ENCODE measurements around the gene RAB40C.

RAB40C gene

DNA sequence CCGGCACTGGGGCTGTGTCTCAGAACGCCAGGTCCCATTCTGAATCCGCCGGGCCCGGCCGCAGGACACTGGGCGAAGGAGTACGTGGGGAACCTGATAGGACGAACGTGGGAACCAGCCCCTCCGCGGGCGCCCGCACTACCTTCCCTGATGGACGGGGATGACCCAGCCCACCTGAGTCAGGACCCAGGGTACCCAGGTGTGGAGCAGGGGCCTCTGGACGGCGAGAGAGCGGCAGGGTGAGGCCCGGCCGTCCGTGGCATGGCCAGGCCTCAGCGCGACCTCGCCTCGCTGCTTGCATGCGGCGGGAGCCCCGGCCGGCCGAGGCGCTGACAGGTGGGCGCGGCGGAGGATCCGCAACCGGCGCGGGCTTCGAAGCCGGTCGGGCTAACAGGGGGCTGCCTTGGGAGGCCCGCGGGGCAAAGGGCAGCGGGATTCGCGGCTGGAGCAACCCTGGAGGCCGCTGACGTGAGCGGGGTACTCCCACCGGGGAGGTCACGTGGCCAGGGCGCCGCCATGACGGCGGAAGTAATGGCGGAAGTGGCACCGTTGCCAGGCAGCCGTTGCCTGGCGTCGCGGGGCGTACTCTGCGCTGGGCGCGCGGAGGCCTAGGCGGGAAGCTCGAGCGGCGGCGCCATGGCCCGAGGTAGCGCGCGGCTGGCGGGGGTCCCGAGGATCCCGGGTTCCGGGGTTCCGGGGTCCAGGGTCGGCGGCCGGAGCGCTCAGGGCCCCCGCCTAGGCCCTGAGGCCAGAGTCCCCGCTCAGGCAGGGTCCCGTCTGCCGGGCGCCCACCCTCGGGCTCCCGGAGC lies 59.1 kb downstream of the RAB40C start, which contains the start of gene WDR90:
TSS of gene WDR90 (plus strand) at position 585 of the 809 bp plus-strand sequence. CDS start at position 637, 52 bp downstream.
- DNase-seq: peak; percentile 87

DNA sequence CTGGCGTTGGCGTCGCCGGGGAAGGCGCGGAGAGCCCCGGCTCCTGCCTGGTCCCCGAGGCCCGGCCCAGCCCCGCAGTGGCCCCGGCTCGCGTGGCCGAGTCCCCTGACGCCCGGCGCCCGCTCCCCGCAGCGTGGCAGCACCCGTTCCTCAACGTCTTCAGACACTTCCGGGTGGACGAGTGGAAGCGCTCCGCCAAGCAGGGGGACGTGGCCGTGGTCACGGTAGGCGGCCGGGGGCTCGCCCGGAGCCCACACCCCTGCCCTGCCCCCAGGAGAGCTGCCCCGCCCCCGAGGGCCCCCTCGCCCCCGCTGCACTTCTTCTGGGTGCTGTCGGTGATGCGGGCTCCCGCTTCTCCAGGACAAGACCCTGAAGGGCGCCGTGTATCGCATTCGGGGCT lies 59.8 kb downstream of the RAB40C start:
- no peak for DNase-seq

DNA sequence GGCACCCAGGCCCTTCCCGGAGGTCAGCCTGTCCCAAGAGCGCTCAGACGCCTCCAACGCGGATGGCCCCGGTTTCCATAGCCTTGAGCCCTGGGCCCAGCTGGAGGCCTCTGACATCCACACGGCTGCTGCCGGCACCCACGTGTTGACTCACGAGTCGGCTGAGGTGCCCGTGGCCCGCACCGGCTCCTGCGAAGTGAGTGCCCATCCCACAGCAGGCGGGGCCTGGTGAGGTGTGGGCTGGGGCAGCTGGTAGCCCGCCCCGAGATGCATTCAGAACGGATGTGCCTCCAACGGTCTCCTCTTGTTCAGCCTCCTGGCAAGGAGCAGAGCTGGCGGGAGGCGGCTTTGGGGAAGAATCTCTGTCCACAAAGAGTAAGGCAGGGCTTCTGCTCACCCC lies 62.0 kb downstream of the RAB40C start:
- DNase-seq: no peak

DNA sequence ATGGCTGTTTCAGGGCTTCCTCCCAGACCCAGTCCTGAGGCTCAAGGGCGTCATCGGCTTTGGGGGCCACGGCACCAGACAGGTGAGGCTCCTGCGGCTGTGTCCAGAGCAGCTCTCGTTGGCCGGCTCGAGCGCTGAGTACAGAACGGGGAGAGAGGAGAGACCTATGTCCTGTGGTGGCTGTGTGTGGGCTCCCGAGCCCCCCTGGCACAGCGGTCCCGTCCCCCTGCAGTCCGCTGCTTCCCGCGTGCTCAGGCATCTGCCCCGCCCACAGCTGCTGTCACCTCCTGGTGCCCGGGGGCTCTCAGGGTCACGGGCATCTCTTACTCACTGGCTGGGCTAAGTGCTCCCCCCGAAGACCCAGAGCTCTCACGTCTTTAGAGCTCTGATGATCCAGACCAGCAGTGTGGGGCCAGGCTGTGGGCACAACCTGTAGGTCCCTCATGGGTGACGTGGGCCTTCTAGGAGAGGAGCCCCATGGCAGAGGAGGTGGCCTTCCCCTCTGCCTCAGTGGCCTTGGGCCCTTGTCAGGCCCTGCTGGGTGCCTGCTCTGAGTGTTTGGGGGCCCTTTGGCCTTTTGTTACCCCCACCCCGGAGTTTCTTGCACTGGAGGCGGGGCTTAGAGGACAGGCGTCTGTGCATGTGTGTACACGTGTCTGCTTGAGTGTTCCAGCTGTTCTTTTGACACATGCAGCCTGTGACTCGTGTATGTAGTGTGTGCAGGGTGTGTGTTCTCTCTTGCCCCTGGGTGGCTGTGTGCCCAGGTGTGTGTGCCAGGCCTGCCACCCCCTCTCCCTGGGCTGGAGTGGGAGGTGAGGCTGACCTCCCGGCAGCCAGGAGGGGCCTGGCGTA lies 62.8 kb downstream of the RAB40C start:
- DNase-seq: no peak

DNA sequence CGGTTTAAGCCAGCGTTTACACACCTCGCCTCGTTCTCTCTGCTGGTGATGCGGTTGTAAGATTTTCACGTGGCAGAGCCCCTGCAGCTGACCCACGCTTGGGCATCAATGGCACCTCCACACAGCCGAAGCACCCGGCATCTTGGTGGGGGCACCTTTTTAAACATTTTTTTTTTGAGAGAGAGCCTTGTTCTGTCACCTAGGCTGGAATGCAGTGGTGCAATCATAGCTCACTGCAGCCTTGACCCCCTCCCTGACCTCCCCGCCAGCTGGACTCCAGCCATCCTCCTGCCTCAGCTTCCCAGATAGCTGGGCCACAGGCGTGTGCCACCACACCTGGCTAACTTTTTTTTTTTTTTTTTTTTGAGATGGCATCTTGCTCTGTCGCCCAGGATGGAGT lies 64.2 kb downstream of the RAB40C start:
- DNase-seq: no peak

DNA sequence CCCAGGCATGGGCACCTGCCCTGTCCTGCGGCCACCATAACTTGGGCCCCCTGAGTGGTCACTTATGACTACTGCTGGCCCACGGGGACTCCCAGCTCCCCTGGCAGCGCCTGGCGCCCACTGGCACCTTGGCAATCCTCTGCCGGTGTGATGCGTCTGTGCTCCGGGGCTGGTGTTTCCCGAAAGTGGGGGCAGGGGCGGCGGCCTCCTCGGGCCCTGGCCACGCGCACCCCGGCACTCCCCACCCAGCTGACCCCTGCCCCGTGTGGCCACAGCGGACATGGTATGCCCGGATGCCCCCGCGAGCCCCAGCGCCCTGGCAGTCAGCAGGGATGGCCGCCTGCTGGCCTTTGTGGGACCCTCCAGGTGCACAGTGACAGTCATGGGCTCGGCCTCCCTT lies 67.6 kb downstream of the RAB40C start:
- DNase-seq: no peak

DNA sequence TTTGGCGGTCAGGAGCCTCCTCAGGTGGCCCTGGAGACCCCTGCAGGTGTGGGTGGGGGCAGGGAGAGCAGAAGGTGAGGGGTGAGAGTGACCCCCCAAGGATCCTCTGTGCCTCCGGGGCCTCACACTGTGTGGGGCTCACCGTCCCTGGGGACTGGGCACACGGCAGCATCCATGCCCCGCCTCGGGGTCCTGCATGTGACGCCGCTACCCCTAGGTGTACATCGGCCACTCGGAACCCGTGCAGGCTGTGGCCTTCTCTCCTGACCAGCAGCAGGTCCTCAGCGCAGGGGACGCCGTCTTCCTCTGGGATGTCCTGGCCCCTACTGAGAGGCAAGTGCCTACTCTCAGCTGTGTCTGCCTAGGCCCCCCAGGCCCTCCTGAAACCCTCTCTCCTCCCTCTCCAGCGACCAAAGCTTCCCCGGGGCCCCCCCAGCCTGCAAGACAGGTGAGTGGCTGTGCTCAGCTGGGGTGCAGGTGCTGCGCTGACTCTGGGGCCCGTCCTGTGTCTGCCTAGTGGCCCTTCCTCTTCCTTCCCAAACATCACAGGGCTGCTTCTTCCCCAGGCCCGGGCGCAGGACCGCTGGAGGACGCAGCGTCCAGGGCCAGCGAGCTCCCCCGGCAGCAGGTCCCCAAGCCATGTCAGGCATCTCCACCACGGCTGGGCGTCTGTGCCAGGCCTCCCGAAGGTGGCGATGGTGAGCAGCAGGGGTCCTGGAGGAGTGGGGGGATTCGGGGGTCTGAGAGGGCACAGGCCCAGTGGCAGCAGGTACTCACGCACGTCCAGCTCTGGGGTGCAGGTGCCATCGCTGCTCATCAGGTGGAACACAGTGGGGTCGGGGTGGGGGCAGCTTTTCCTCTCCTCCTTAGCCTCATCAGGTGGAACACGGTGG lies 69.1 kb downstream of the RAB40C start:
- DNase-seq: no peak

DNA sequence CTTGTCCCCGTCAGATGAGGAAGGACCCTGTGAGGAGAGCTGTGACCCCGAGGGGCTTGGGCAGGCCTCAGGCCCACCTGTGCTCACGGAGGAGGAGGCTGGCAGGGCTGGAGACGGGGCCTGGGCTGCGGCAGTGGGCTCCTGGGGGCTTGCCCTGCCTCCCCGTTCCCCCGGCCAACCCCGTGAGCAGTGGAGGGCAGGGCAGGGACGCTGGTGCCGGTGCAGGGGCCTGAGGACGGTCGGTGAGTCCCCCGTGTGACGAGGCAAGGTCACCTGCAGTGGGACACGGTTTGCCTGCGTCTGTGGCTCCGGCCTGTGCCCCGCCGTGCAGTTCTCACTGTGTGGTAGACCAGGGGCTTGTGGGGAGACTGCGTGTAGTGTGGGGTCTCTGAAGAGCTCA lies 69.8 kb downstream of the RAB40C start:
- no peak for DNase-seq

DNA sequence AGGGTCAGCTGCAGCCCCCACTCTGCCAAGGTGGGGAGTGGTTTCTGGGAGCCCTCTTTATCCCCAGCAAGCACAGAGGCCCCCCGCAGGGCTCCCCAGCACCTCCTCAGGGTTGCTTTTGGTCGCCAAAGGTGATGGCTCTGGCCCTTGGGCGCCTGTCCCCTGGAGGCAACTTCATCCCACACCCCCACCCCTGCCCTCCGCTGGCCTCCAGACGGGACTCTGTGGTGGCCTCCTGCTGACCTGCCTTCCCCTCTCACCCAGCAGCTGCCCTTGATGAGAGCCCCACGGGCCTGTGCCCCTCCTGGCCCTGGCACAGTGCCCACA lies 70.2 kb downstream of the RAB40C start:
- no peak for DNase-seq

DNA sequence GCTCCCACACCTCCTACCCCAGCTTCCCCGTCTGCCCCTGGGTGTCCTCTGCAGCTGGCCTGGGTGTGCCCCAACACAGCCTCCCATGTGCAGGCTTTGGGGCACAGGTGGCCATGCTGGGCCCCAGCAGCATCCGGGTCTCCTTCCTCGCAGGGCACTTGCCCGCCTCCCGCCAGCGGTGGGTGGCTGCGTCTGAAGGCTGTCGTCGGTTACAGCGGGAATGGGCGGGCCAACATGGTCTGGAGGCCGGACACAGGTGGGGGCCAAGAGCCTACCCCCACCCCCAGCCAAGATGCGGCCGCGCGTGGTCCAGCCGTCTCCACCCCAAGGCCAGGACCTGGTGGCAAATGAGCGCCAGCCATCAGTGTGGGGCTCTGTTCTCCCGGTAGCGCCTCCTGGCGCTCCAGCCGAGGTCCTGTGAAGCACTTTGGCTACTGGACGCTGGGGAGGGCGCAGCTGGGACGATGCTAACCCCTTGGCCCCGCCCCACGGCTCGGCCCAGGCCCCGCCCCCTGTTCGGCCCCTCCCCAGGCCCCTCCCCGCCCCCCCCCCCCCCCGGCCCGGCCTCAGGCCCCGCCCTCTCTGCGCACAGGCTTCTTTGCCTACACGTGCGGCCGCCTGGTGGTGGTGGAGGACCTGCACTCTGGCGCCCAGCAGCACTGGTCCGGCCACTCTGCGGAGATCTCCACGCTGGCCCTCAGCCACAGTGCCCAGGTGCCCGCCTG lies 70.8 kb downstream of the RAB40C start:
- DNase-seq: peak; percentile 78

DNA sequence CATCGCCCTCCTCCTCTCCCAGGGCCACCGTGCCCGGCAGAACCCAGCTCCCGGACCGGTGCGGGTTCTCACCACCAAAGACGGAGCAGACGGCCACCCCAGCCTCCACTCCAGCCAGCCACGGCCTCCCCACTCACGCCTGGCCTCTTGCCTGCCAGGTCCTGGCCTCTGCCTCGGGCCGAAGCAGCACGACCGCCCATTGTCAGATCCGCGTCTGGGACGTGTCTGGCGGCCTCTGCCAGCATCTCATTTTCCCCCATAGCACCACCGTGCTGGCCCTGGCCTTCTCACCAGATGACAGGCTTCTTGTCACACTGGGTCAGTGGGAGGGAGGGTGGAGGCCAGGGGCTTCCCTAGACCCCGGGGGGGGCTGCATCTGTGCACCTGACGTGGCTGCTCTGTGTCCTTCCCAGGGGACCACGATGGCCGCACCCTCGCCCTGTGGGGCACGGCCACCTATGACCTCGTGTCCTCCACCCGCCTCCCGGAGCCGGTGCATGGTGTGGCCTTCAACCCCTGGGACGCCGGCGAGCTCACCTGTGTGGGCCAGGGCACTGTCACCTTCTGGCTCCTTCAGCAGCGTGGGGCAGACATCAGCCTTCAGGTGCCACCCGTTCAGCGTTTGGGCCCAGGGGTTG lies 71.4 kb downstream of the RAB40C start:
- DNase-seq: no peak

DNA sequence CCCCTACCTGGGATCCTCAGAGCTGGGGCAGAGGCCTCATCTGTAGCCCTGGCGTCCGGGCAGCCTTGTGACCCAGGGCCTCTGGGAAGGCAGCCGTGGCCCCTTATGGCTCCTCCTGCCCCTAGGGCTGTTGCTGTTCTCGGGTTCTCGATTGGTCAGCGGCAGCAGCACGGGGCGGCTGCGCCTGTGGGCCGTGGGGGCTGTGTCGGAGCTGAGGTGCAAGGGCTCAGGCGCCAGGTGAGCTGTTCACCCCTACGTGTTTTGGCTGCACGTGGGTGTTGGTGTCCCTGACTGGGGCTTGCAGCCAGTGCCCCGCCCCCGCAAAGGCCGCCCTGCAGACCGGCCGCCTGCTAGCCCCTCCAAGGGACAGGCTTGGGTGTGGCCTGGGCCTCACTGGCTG lies 72.2 kb downstream of the RAB40C start:
- DNase-seq: no peak

DNA sequence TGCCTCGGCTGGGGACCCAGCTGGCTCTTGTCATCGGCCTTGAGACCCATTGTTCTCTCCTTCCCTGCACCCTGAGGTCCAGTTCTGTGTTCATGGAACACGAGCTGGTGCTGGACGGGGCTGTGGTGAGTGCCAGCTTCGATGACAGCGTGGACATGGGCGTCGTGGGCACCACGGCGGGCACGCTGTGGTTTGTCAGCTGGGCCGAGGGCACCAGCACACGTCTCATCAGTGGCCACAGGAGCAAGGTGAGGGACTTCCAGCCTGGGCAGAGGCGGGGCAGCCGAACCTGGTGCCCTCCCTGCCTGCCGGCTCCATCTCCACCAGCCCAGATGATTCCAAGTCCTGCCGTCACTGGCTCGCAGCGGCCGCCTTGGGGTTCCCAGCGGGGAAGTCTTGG lies 72.7 kb downstream of the RAB40C start:
- no peak for DNase-seq

DNA sequence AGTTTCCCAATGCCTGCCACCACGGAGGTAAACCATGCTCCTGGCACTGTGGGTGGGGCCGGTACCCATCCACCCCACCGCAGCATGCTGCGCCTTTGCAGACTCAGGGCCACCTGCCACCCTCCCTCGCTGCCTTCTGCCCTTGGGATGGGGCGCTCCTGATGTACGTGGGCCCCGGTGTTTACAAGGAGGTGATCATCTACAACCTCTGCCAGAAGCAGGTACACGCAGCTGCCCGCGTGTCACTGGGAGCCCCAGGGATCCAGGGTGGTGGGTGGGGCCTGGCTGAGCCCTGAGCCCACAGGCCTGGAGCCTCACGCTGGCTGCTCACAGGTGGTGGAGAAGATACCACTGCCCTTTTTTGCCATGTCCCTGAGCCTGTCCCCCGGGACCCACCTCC lies 76.7 kb downstream of the RAB40C start:
- no peak for DNase-seq

DNA sequence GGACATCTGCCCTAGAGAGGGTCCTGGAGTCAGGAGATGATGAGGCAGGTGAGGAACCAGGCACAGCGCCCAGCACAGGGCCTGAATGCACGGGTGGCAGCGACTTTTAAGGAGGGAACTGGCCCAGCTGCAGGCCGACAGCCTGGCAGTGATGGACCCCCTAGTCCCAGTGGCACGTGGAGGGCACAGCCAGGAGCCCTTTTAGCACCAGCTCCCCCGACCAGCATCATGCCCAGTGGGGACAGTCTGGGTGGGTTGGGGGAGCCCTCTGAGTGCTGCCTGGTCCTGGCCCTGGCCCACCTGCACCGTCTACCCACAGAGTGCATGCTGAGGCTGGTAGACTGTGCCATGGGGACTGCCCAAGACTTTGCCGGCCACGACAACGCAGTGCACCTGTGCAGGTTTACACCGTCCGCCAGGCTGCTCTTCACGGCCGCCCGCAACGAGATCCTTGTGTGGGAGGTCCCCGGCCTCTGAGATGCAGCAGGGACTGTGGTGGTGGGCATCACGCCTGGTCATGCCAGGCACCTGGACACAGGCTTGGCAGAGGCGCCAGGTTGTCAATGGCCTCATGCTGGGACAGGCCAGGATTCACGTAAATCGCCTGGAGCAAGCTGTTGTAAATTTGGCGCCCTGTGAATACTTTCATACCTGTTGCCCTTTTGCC lies 77.4 kb downstream of the RAB40C start:
- no peak for DNase-seq

DNA sequence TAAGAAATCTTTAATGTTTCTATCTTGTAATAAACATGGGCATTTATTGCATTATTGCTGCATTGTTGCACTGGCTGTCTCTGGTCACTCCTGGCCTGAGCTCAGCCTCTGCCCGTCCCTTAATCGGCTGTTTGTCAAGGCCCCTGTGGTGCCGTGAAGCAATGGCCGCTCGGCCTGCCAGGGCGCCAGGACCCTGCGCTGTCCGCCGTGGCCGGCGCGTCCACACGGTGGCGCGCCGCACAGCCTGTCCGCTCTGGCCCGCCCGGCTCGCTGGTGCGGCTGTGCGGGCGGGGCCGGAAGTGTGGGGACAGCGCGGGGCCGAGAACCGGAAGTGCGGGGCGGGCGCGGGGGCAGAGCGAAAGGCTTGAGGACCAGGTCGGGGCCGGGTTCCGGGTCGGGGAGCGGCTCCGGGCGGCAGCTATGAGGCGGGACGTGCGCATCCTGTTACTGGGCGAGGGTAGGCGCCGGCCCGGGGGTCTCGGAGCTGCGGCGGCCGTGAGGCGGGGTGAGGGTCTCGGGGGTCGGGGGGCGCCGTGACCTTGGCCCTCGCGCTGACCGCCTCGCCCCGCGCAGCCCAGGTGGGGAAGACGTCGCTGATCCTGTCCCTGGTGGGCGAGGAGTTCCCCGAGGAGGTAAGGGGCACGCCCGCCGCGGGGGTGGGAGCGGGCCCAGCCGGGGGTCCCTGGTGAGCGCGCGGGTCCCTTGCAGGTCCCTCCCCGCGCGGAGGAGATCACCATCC lies 78.1 kb downstream of the RAB40C start, which contains the start of gene RHOT2:
TSS of gene RHOT2 (plus strand) at position 353 of the 739 bp plus-strand sequence. CDS start at position 421, 68 bp downstream.
- DNase-seq: peak; percentile 93

DNA sequence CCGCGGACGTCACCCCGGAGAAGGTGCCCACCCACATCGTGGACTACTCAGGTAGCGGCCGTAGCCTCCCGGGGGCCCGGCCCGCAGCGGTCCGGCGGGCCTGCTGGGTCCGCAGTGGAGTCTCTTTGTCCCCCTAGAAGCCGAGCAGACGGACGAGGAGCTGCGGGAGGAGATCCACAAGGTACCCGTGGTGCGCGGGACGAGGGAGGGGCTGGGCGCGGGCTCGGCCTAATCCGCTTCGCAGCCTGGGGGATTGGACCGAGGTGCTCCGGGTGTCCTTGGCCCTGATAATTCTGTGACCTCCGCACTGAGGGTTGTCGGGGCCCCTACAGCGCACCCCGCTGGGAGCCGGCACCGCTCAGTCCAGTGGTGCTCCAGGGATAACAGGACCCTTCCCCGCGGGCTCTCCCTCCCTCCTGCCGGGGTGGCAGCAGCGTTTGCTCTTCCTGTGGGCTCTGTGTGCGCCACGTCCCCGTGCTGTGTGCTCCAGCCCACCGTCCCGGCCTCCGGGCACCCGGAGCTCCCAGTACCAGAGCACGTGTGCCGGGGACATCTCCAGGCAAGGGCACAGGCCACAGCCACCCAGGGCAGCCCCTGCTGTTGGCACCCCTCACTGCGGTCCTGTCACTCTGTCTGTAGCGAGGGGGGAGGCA lies 78.8 kb downstream of the RAB40C start:
- no peak for DNase-seq

DNA sequence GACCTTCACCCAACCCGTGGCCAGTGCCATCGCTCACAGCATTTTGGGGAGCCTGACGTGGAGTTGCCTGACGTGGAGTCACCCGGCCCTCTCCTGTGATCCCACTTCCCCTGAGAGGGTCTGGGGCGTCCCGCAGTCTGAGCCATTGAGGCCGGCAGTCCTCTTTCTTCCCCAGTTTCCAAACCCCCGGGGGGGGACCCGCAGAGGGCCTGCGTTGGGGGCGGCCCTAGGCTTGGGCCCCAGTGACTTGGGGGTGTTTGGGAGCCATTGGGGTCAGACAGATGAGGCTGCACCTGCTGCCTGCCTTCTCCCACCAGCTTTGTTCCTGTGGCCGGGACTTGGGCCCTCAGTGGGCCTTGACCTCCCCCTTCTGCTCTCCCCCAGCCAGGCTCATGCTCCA lies 79.8 kb downstream of the RAB40C start:
- DNase-seq: no peak

DNA sequence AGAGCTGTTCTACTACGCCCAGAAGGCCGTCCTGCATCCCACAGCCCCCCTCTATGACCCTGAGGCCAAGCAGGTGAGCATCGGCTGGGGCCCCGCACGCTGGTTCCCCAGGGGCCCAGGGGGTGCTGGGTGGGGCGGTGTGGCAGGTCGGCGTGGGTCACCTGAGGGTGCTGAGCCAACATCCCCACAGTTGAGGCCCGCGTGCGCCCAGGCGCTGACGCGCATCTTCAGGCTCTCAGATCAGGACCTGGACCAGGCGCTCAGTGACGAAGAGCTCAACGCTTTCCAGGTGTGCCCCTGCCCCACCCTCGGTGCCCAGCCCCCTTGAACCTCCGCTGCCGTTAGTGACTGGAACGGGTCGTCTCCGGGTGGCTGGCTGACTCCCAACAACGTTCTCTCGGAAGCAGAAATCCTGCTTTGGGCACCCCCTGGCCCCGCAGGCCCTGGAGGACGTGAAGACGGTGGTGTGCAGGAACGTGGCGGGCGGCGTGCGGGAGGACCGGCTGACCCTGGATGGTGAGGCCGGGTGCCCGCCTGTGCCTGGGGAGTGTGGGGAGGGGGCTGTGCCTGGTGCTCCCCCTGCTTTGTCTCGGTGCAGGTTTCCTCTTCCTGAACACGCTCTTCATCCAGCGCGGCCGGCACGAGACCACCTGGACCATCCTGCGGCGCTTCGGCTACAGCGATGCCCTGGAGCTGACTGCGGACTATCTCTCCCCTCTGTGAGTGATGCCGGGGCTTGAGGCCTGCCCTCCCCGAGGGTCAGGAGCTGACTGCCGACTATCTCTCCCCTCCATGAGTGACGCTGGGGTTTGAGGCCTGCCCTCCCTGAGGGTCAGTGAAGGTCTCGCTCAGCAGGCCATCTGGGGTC lies 80.9 kb downstream of the RAB40C start:
- DNase-seq: no peak
